22Rv1 (cell line): ENCODE results near the gene CARMIL1.

Experiments used
- ZFX ChIP-seq: fragments of 450-650 bp; IDR thresholded peaks from 2 replicates; pipeline ENCODE4 v1.6.1; 2017; ENCODE audit warnings: antibody characterized with exemption, borderline replicate concordance
- TF ChIP-seq, protein P1 (sequence below): fragments of 450-650 bp; IDR thresholded peaks from 2 replicates; pipeline ENCODE4 v1.5.1; 2017; ENCODE audit warnings: mild to moderate bottlenecking

DNA sequence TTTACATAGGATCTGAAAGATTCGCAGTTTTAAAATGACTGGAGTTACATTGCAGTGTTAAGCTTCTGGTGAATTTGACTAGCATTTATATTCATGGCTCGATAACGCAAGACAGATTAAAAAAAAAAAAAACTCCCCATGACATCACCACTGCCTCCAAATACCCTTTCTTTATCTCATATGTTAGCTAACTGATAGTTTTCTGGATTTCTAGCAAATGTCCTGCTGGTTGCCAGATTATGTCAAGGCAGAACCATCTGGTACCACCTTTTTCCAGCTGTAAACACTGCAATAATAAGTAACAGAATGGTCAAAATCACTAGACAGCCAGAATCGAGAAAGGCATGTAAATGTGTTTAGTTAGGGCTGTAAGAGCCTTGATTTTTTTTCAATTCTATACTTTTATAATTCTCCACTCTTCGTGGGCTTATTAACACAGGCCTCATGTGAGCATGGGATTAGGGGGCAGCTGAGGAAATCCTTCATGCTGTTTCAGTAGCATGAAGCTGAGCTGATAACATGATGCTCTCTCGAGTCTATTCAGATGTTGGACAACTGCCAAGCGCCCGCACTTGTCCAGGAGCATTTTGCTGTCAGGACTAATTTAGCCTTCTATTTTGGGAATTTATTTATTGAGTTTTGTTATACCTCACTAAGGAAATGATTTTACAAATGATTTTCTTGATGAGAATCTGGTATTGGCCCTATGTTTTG lies 206.8 kb downstream of the CARMIL1 start:
- TF ChIP-seq ZFX, result no peak
- TF ChIP-seq, protein P1, sequence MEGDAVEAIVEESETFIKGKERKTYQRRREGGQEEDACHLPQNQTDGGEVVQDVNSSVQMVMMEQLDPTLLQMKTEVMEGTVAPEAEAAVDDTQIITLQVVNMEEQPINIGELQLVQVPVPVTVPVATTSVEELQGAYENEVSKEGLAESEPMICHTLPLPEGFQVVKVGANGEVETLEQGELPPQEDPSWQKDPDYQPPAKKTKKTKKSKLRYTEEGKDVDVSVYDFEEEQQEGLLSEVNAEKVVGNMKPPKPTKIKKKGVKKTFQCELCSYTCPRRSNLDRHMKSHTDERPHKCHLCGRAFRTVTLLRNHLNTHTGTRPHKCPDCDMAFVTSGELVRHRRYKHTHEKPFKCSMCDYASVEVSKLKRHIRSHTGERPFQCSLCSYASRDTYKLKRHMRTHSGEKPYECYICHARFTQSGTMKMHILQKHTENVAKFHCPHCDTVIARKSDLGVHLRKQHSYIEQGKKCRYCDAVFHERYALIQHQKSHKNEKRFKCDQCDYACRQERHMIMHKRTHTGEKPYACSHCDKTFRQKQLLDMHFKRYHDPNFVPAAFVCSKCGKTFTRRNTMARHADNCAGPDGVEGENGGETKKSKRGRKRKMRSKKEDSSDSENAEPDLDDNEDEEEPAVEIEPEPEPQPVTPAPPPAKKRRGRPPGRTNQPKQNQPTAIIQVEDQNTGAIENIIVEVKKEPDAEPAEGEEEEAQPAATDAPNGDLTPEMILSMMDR, result no peak
